Measurements from ENCODE around the gene BMPR1B. TPM values are rescaled to one million over a fixed set of nuclear protein-coding genes. Genes with fewer than 3 reads are reported as not detected.

BMPR1B gene
- polyA plus RNA-seq, 2 of the 4 experiments (the other 2 are of a cell fraction), result 6.4 to 21.2 TPM

DNA sequence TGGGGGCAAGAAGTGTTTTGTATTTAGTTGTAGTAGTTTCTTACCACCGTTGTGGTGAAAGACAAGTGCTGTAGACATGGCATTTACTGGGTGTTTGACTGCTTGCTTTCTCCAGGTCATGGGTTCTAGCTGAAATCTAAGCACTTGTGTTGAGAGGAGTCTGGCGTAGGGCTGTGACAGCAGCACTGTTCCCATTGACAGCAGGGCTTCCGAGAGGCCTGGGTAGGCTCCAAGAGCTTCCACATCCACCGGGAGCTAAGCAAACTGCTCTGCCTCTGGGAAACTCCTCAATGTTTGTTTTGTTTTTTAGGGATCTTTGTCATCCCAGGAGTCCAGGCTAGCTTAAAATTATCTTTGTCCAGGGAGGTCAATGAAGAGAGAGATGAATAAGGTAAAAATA, 44.3 kb downstream of the BMPR1B start:
- TF ChIP-seq CBX8 (IDR thresholded peaks at IDR 0.05) (no peak), EHF (CRISPR knock-in tag; IDR thresholded peaks at IDR 0.05) (no peak), FOSB (CRISPR knock-in tag; IDR thresholded peaks at IDR 0.05) (no peak), MAZ (IDR thresholded peaks at IDR 0.05; ENCODE audit: borderline replicate concordance, low read depth, low read length) (no peak)
- TF ChIP-seq, protein P1, sequence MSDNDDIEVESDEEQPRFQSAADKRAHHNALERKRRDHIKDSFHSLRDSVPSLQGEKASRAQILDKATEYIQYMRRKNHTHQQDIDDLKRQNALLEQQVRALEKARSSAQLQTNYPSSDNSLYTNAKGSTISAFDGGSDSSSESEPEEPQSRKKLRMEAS (IDR thresholded peaks at IDR 0.05), result no peak
- H3K27ac ChIP-seq, result no peak overlapping the region
- no peak overlapping the region for H3K4me3 ChIP-seq
- peak overlapping the region; percentile 38 for H3K4me2 ChIP-seq
- POLR2A ChIA-PET, result no interaction called here
- peaks cover 41% of the 10 kb centered on the region for H3K4me1 ChIP-seq
- 35% methylated on average over 3 of the region's 4 CpGs for WGBS (ENCODE audit: missing lambda C conversion rate)
- peak in 1 of 2 experiments; percentile 51; a peak in 2 of 6 replicates for ATAC-seq
- no peak for DNase-seq (ENCODE audit: low read depth in 1 of 2, low spot score in 1 of 2)
- no peaks in the 10 kb centered on the region for H3K9me3 ChIP-seq
- CTCF ChIA-PET, result interaction anchor here (0.7 to 1.2 kb wide), 2 partner anchors 13 to 323 kb away, joined by 3 to 4 read pairs; no protein-coding TSS in a partner anchor
- FAIRE-seq, result no peak

DNA sequence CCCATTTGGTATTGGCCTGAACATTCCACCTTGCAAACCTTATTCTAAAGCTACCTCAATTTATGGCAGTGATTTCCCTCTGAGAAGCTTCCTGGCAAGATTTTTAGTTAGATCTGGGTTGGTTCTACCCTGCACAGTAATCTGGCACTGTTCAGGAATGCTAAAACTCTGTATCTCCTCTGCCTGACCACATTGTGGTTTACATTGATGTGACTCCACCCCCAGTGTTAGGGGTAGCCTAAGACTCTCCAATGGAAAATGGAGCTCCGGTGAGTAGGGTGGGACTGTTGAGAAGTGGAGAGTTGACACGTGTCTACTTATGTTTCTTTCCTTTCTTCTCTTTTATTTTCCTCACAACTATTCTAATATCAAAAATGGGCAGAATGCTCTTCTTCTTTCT, 45.4 kb downstream of the BMPR1B start:
- H3K4me3 ChIP-seq, result no peak overlapping the region
- DNase-seq (ENCODE audit: low read depth in 1 of 2, low spot score in 1 of 2) (no peak), FAIRE-seq (no peak), ATAC-seq (peak in 1 of 2 experiments; percentile 32; a peak in 1 of 6 replicates)
- no peak for TF ChIP-seq ZNF302 (CRISPR knock-in tag; IDR thresholded peaks at IDR 0.05)
- no peaks in the 10 kb centered on the region for H3K9me3 ChIP-seq
- POLR2A ChIA-PET, result no interaction called here
- no peak overlapping the region for H3K4me2 ChIP-seq
- CTCF ChIA-PET, result interaction anchor here (0.9 kb wide), 1 partner anchor 19 kb away, joined by 3 read pairs; no protein-coding TSS in a partner anchor
- 46% methylated on average over 2 of the region's 2 CpGs for WGBS (ENCODE audit: missing lambda C conversion rate)
- no peak overlapping the region for H3K27ac ChIP-seq
- H3K4me1 ChIP-seq, result peaks cover 48% of the 10 kb centered on the region

DNA sequence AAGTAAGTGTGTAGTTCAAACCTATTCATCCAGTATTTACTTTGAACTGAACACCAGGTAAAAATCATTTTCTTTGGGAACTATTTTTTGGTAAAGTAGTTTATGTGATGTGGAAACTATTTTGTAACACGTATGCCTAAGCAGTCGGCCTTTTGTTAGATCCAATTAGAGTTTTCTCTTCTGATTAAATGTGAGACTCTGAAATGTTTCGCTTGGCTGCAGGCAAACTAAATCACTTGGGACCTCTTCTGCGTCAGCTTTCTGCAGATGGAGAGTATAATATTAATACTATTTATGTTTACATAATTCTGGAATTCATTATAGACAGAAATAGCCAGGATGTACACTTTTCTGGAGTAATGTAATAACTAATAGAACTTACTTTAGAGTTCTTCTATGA, 46.9 kb downstream of the BMPR1B start:
- no peak for FAIRE-seq
- ChIA-PET CTCF (interaction anchor here (0.8 to 1.0 kb wide), 2 partner anchors 15 to 45 kb away, joined by 4 to 6 read pairs; no protein-coding TSS in a partner anchor), POLR2A (interaction anchor here (0.7 kb wide), 1 partner anchor 88 kb away, joined by 8 read pairs; no protein-coding TSS in a partner anchor)
- Histone ChIP-seq H3K4me1 (peaks cover 50% of the 10 kb centered on the region), H3K4me3 (no peak overlapping the region), H3K4me2 (no peak overlapping the region), H3K9me3 (no peaks in the 10 kb centered on the region), H3K27ac (no peak overlapping the region)
- ATAC-seq, result no peak
- 79% methylated on average over 4 of the region's 4 CpGs for WGBS (ENCODE audit: missing lambda C conversion rate)
- no peak for DNase-seq (ENCODE audit: low read depth in 1 of 2, low spot score in 1 of 2)
- TF ChIP-seq PHF8 (IDR thresholded peaks at IDR 0.05; ENCODE audit: borderline replicate concordance, low read depth), result no peak
- TF ChIP-seq FOSB (CRISPR knock-in tag; IDR thresholded peaks at IDR 0.05), result no peak
- TF ChIP-seq ZC3H11A (IDR thresholded peaks at IDR 0.05), result no peak
- TF ChIP-seq HOXB5 (CRISPR knock-in tag; IDR thresholded peaks at IDR 0.05), result no peak
- TF ChIP-seq GATA3 (IDR thresholded peaks at IDR 0.05; ENCODE audit: borderline replicate concordance), result no peak
- no peak for TF ChIP-seq RNF2 (IDR thresholded peaks at IDR 0.05; ENCODE audit: borderline replicate concordance, low read depth)
- TF ChIP-seq, protein P2, sequence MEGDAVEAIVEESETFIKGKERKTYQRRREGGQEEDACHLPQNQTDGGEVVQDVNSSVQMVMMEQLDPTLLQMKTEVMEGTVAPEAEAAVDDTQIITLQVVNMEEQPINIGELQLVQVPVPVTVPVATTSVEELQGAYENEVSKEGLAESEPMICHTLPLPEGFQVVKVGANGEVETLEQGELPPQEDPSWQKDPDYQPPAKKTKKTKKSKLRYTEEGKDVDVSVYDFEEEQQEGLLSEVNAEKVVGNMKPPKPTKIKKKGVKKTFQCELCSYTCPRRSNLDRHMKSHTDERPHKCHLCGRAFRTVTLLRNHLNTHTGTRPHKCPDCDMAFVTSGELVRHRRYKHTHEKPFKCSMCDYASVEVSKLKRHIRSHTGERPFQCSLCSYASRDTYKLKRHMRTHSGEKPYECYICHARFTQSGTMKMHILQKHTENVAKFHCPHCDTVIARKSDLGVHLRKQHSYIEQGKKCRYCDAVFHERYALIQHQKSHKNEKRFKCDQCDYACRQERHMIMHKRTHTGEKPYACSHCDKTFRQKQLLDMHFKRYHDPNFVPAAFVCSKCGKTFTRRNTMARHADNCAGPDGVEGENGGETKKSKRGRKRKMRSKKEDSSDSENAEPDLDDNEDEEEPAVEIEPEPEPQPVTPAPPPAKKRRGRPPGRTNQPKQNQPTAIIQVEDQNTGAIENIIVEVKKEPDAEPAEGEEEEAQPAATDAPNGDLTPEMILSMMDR (IDR thresholded peaks at IDR 0.05), result no peak
- TF ChIP-seq, protein P3, sequence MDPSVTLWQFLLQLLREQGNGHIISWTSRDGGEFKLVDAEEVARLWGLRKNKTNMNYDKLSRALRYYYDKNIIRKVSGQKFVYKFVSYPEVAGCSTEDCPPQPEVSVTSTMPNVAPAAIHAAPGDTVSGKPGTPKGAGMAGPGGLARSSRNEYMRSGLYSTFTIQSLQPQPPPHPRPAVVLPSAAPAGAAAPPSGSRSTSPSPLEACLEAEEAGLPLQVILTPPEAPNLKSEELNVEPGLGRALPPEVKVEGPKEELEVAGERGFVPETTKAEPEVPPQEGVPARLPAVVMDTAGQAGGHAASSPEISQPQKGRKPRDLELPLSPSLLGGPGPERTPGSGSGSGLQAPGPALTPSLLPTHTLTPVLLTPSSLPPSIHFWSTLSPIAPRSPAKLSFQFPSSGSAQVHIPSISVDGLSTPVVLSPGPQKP (IDR thresholded peaks at IDR 0.05; ENCODE audit: low read depth, low read length), result no peak
- TF ChIP-seq SMC3 (IDR thresholded peaks at IDR 0.05), result no peak
- no peak for TF ChIP-seq HDAC2 (IDR thresholded peaks at IDR 0.05)
- TF ChIP-seq NFE2L2 (conservative IDR thresholded peaks at IDR 0.05; ENCODE audit: low read length), result no peak
- no peak for TF ChIP-seq BHLHE40 (IDR thresholded peaks at IDR 0.05; ENCODE audit: low read depth, low read length)
- no peak for TF ChIP-seq JUNB (IDR thresholded peaks at IDR 0.05)
- no peak for TF ChIP-seq MAFK (IDR thresholded peaks at IDR 0.05; ENCODE audit: partially characterized antibody)
